Liver (tissue), 9 donors: ENCODE measurements around the gene MPPED2. TPM values are rescaled to one million over a fixed set of nuclear protein-coding genes. Genes with fewer than 3 reads are reported as not detected.

ENCODE experiments used
- DNase-seq: peaks from one replicate; pipeline ENCODE4 v3.0.0-alpha.2; 2017; ENCODE audit warnings: low spot score
- H3K27ac ChIP-seq, 2 donors: one replicate each; pipeline ENCODE4 v1.7.0; 2013; ENCODE audit warnings: inconsistent platforms in 2 of 2, low read length in 2 of 2, control low read depth in 1 of 2, low read depth in 1 of 2, mild to moderate bottlenecking in 1 of 2
- H3K27me3 ChIP-seq, 4 donors: one replicate each; pipeline versions ENCODE4 v1.6.1 to v1.7.0; 2013; ENCODE audit warnings: low read length in 3 of 4, inconsistent platforms in 1 of 4, mild to moderate bottlenecking in 1 of 4, moderate library complexity in 1 of 4; ENCODE audit not compliant: control insufficient read depth in 4 of 4, insufficient read depth in 4 of 4
- H3K36me3 ChIP-seq, 4 donors: one replicate each; pipeline versions ENCODE4 v1.6.1 to v1.7.0; 2013; ENCODE audit warnings: low read length in 3 of 4, mild to moderate bottlenecking in 3 of 4, low read depth in 1 of 4, moderate library complexity in 1 of 4; ENCODE audit not compliant: control insufficient read depth in 4 of 4, insufficient read depth in 3 of 4
- H3K4me1 ChIP-seq, 4 donors: one replicate each; pipeline versions ENCODE4 v1.6.1 to v1.7.0; 2013; ENCODE audit warnings: low read length in 3 of 4, mild to moderate bottlenecking in 3 of 4, moderate library complexity in 1 of 4; ENCODE audit not compliant: control insufficient read depth in 4 of 4, insufficient read depth in 4 of 4
- H3K4me3 ChIP-seq, 3 donors: one replicate each; pipeline versions ENCODE4 v1.6.1 to v1.7.0; 2013; ENCODE audit warnings: low read length in 3 of 3, control low read depth in 1 of 3, low read depth in 1 of 3, mild to moderate bottlenecking in 1 of 3
- H3K9ac ChIP-seq, 2 donors: one replicate each; pipeline ENCODE4 v1.7.0; 2013; ENCODE audit warnings: low read length in 2 of 2, mild to moderate bottlenecking in 2 of 2, moderate library complexity in 2 of 2, control low read depth in 1 of 2, low read depth in 1 of 2
- H3K9me3 ChIP-seq, 4 donors: one replicate each; pipeline versions ENCODE4 v1.6.1 to v1.7.0; 2013; ENCODE audit warnings: low read length in 3 of 4; ENCODE audit not compliant: control insufficient read depth in 4 of 4
- ATF3 ChIP-seq: IDR thresholded peaks from 2 replicates; pipeline ENCODE4 v1.6.1; 2016; ENCODE audit warnings: antibody characterized with exemption
- CTCF ChIP-seq: fragments of 150-350 bp; IDR thresholded peaks from 2 replicates; pipeline ENCODE4 v1.5.1; 2017; ENCODE audit warnings: improper control_type of control experiment, low read depth, low read length; ENCODE audit not compliant: missing input control
- EGR1 ChIP-seq, 2 donors: IDR thresholded peaks; 2 replicates each; pipeline ENCODE4 v1.6.1; 2016 to 2018; ENCODE audit warnings: antibody characterized with exemption in 2 of 2, low read depth in 2 of 2
- FOXA1 ChIP-seq: IDR thresholded peaks from 2 replicates; pipeline ENCODE4 v1.6.1; 2016; ENCODE audit warnings: antibody characterized with exemption
- FOXA2 ChIP-seq: IDR thresholded peaks from 2 replicates; pipeline ENCODE4 v1.6.1; 2016; ENCODE audit warnings: antibody characterized with exemption
- GABPA ChIP-seq, 2 donors: IDR thresholded peaks in 1 of 2; conservative IDR thresholded peaks in 1 of 2; 2 replicates each; pipeline ENCODE4 v1.6.1; 2016; ENCODE audit warnings: antibody characterized with exemption in 2 of 2, mild to moderate bottlenecking in 1 of 2, moderate library complexity in 1 of 2
- HNF4A ChIP-seq, 2 donors: conservative IDR thresholded peaks; 2 replicates each; pipeline ENCODE4 v1.6.1; 2016; ENCODE audit warnings: antibody characterized with exemption in 2 of 2, mild to moderate bottlenecking in 2 of 2
- JUND ChIP-seq, 2 donors: IDR thresholded peaks; 2 replicates each; pipeline ENCODE4 v1.6.1; 2016; ENCODE audit warnings: antibody characterized with exemption in 2 of 2
- MAX ChIP-seq: IDR thresholded peaks from 2 replicates; pipeline ENCODE4 v1.6.1; 2016; ENCODE audit warnings: antibody characterized with exemption
- NR2F2 ChIP-seq: IDR thresholded peaks from 2 replicates; pipeline ENCODE4 v1.6.1; 2016; ENCODE audit warnings: antibody characterized with exemption
- RAD21 ChIP-seq, 2 donors: IDR thresholded peaks; 2 replicates each; pipeline ENCODE4 v1.6.1; 2016; ENCODE audit warnings: antibody characterized with exemption in 2 of 2, mild to moderate bottlenecking in 2 of 2
- RXRA ChIP-seq, 2 donors: IDR thresholded peaks; 2 replicates each; pipeline ENCODE4 v1.6.1; 2017 to 2018; ENCODE audit warnings: antibody characterized with exemption in 2 of 2, mild to moderate bottlenecking in 1 of 2
- SP1 ChIP-seq: IDR thresholded peaks from 2 replicates; pipeline ENCODE4 v1.6.1; 2018; ENCODE audit warnings: antibody characterized with exemption, mild to moderate bottlenecking
- TAF1 ChIP-seq: conservative IDR thresholded peaks from 2 replicates; pipeline ENCODE4 v1.6.1; 2016; ENCODE audit warnings: antibody characterized with exemption, mild to moderate bottlenecking
- YY1 ChIP-seq: IDR thresholded peaks from 2 replicates; pipeline ENCODE4 v1.6.1; 2016; ENCODE audit warnings: antibody characterized with exemption, mild to moderate bottlenecking
- ZBTB33 ChIP-seq: IDR thresholded peaks from 2 replicates; pipeline ENCODE4 v1.6.1; 2016; ENCODE audit warnings: antibody characterized with exemption
- WGBS: extraction: QIAGEN DNeasy Blood & Tissue Kit; methylation state at CpG from one replicate; pipeline ENCODE4 v1.1.7; 2013; 5-methylcytosine and 5-hydroxymethylcytosine counted together
- polyA plus RNA-seq, 2 donors: library from polyadenylated mRNA; stranded (reverse) in 1 of 2; unstranded in 1 of 2; fragments of 200-250 nt in 1 of 2; fragments of >200 nt in 1 of 2; fragmentation: Nextera tagmentation in 1 of 2; extraction: Ambion mirVana in 1 of 2; gene quantifications; one replicate each; pipeline versions ENCODE4 v1.2.1 to v1.2.3, GENCODE V29; 2013 to 2015
- total RNA-seq, 2 donors: library from RNA; depleted of rRNA; stranded (reverse); fragments of >200 nt; gene quantifications; one replicate each; pipeline ENCODE4 v1.2.3, GENCODE V29; 2014
- donor health status: healthy.
- donor health status: healthy.
- donor health status: healthy.
- donor health status: healthy.
- donor health status: healthy.

MPPED2 gene
- total and polyA plus RNA-seq, 4 donors = 0.22 to 1.6 (median 0.47) TPM

GRCh38 chr11:30538251-30538650, 47.9 kb downstream of the MPPED2 start:
- no peak for TF ChIP-seq JUND (IDR thresholded peaks at IDR 0.05)
- no peak for TF ChIP-seq NR2F2
- no peak for TF ChIP-seq FOXA1
- no peak for TF ChIP-seq ZBTB33
- no peak for TF ChIP-seq FOXA2
- no peak for TF ChIP-seq RAD21 (IDR thresholded peaks at IDR 0.05)
- TF ChIP-seq GABPA (IDR thresholded peaks at IDR 0.05 in 1 of 2, conservative IDR thresholded peaks at IDR 0.05 in 1 of 2) = no peak
- no peak for TF ChIP-seq RXRA (IDR thresholded peaks at IDR 0.05)
- no peak for TF ChIP-seq MAX
- no peak for TF ChIP-seq ATF3
- no peak for TF ChIP-seq SP1
- no peak for TF ChIP-seq YY1
- TF ChIP-seq HNF4A (conservative IDR thresholded peaks at IDR 0.05) = no peak
- Histone ChIP-seq H3K4me1 (no peaks in the 10 kb centered on the region), H3K36me3 (no peaks in the 10 kb centered on the region), H3K9ac (no peak overlapping the region), H3K27me3 (no peaks in the 10 kb centered on the region), H3K9me3 (no peaks in the 10 kb centered on the region), H3K27ac (no peak overlapping the region), H3K4me3 (no peak overlapping the region)
- no peak for DNase-seq

GRCh38 chr11:30535818-30536217, 50.3 kb downstream of the MPPED2 start:
- H3K27me3 ChIP-seq = no peaks in the 10 kb centered on the region
- H3K9me3 ChIP-seq = no peaks in the 10 kb centered on the region
- H3K9ac ChIP-seq = no peak overlapping the region
- no peak for DNase-seq
- H3K36me3 ChIP-seq = no peaks in the 10 kb centered on the region
- H3K27ac ChIP-seq = no peak overlapping the region
- H3K4me1 ChIP-seq = no peaks in the 10 kb centered on the region
- no peak overlapping the region for H3K4me3 ChIP-seq
- WGBS = 87% methylated on average over 13 of the region's 13 CpGs
- TF ChIP-seq YY1 (no peak), NR2F2 (no peak), FOXA1 (no peak), ATF3 (no peak), CTCF (no peak), RAD21 (IDR thresholded peaks at IDR 0.05) (no peak), GABPA (IDR thresholded peaks at IDR 0.05 in 1 of 2, conservative IDR thresholded peaks at IDR 0.05 in 1 of 2) (no peak), RXRA (IDR thresholded peaks at IDR 0.05) (no peak), JUND (IDR thresholded peaks at IDR 0.05) (no peak), EGR1 (IDR thresholded peaks at IDR 0.05; ENCODE audit: low read depth in 2 of 2) (no peak), HNF4A (conservative IDR thresholded peaks at IDR 0.05) (no peak), SP1 (no peak), TAF1 (no peak), FOXA2 (no peak)
